ENCODE measurements around the gene SETD1B.
"Not testable (repeated sequence)": the region's sequence is repeated elsewhere in the genome, so short reads cannot be mapped to it uniquely, and the experiment has no call there.

Gene SETD1B

DNA sequence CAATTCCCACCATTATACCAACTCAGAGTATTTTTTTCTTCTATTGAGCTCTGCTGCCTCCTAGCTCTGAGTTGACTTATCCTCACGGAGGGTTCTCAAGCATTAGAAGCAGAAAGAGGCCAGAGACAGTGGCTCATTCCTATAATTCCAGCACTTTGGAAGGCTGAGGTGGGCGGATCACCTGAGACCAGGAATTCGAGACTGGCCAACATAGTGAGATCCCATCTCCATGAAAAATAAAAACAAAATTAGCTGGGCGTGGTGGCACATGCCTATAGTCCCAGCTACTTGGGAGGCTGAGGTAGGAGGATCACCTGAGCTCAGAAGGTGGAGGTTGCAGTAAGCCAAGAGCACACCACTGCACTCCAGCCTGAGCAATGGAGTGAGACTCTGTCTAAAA, 33.9 kb downstream of the SETD1B start:
- Histone ChIP-seq H3K27ac (ENCODE audit: low read depth, low read length) (no peak overlapping the region), H3K27me3 (ENCODE audit: control insufficient read depth in 5 of 5, insufficient read depth in 4 of 5, low read length in 5 of 5) (no peaks in the 10 kb centered on the region), H3K4me3 (ENCODE audit: low read depth in 1 of 5, low read length in 5 of 5) (no peak overlapping the region), H3K9ac (ENCODE audit: low read length in 5 of 5) (no peak overlapping the region), H3K4me1 (ENCODE audit: control insufficient read depth in 5 of 5, insufficient read depth in 5 of 5, low read length in 5 of 5) (peaks cover 0 to 14% (median 13%) of the 10 kb centered on the region in 5 donors), H3K36me3 (ENCODE audit: control insufficient read depth in 5 of 5, insufficient read depth in 5 of 5, low read length in 5 of 5) (no peaks in the 10 kb centered on the region), H3K9me3 (ENCODE audit: control insufficient read depth in 5 of 5, low read length in 5 of 5) (no peaks in the 10 kb centered on the region)

DNA sequence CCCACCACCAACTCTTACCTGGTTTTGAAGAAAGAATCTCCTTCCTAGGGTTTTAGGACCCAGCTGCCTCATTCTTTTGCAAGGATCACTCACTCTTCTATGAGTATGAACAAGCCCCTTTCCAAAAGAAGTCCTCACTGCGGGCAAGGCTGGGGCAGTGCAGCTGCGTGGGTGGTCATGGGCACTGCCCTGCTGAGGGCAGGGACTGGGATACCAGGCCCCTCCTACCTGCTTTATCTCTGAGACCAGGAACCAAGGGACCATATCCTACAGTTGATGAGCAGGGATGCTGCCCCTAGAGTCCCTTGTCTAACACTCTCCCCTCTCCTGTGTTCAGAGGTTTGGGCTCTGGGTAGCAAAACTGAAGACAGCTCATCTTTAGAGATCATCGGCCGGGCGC, 34.3 kb downstream of the SETD1B start:
- Histone ChIP-seq H3K36me3 (ENCODE audit: control insufficient read depth in 5 of 5, insufficient read depth in 5 of 5, low read length in 5 of 5) (no peaks in the 10 kb centered on the region), H3K27me3 (ENCODE audit: control insufficient read depth in 5 of 5, insufficient read depth in 4 of 5, low read length in 5 of 5) (no peaks in the 10 kb centered on the region), H3K27ac (ENCODE audit: low read depth, low read length) (no peak overlapping the region), H3K4me3 (ENCODE audit: low read depth in 1 of 5, low read length in 5 of 5) (no peak overlapping the region), H3K9ac (ENCODE audit: low read length in 5 of 5) (no peak overlapping the region), H3K4me1 (ENCODE audit: control insufficient read depth in 5 of 5, insufficient read depth in 5 of 5, low read length in 5 of 5) (peaks cover 0 to 14% (median 13%) of the 10 kb centered on the region in 5 donors), H3K9me3 (ENCODE audit: control insufficient read depth in 5 of 5, low read length in 5 of 5) (no peaks in the 10 kb centered on the region)

DNA sequence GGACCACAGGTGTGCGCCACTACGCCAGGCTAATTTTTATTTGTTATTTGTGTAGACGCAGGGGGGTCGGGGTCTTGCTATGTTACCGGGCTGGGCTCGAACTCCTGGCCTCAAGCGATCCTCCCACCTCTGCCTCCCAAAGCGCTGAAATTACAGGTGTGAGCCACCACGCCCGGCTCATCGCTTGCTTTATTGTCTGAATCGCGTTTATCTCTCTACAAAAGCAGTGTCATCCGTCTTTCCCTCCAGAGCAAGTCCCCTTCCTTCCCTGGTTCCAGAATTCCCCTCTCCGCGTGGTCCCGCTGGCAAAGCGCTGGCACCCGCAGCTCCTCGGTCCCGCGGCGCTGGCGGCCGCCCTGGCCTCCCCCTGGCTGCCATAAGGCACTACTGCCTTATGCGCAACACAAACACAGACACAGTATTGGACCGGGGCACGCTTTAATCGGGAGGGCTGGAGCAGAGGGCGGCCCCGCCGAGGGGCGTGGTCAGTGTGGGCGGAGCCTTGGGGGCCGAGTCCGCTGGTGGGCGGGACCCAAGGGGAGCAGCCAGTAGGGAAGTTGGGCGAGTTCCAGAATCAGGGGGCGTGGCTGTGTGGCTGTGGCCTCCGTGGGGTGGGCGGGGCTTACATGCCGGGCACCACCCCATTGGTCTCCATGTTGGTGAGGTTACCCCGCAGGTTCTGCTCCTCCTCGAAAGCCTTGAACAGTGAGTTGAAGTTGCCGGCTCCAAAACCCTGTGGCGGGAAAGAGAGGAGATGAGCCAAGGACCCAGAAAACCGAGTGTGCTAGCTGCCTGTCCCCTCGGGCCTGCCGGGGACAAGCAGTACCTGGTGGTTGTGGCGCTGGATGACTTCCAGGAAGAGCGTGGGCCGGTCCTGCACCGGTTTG, 35.5 kb downstream of the SETD1B start:
- peaks cover 0 to 14% (median 13%) of the 10 kb centered on the region in 5 donors for H3K4me1 ChIP-seq (ENCODE audit: control insufficient read depth in 5 of 5, insufficient read depth in 5 of 5, low read length in 5 of 5)
- H3K9ac ChIP-seq (ENCODE audit: low read length in 5 of 5), result peak overlapping the region in 4 of 5 donors; percentile 68 to 82 (median 78)
- no peaks in the 10 kb centered on the region for H3K9me3 ChIP-seq (ENCODE audit: control insufficient read depth in 5 of 5, low read length in 5 of 5)
- H3K27me3 ChIP-seq (ENCODE audit: control insufficient read depth in 5 of 5, insufficient read depth in 4 of 5, low read length in 5 of 5), result no peaks in the 10 kb centered on the region
- no peaks in the 10 kb centered on the region for H3K36me3 ChIP-seq (ENCODE audit: control insufficient read depth in 5 of 5, insufficient read depth in 5 of 5, low read length in 5 of 5)
- no peak overlapping the region for H3K27ac ChIP-seq (ENCODE audit: low read depth, low read length)
- peak overlapping the region; percentile 86 to 94 (median 87) for H3K4me3 ChIP-seq (ENCODE audit: low read depth in 1 of 5, low read length in 5 of 5)

DNA sequence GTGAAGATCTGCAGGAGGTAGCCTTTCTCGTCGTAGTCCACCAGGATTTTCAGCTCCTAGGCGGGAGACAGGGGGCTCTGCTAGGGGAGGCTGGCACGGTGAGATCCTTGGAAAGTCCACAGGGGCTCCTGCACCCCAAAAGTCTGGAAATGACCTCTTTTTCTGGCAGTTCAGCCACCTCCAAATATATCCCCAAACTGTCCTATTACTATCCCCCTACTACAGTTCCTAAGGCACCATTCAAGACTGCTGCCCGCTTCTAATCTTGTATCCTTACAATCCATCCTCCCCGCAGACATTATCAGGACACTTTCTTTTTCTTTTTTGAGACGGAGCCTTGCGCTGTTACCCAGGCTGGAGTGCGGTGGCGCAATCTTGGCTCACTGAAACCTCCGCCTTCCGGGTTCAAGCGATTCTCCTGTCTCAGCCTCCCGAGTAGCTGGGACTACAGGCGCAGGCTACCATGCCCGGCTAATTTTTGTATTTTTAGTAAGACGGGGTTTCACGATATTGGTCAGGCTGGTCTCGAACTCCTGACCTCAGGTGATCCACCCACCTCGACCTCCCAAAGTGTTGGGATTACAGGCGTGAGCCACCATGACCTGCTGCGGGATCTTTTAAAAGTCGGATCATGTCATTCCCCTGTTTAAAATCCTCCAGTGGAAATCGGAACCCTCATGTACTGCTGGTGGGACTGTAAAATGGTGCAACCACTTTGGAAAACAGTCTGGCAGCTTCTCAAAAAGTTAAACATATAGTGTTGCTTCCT, 36.4 kb downstream of the SETD1B start:
- Histone ChIP-seq H3K4me3 (ENCODE audit: low read depth in 1 of 5, low read length in 5 of 5) (peak overlapping the region; percentile 86 to 94 (median 87)), H3K27ac (ENCODE audit: low read depth, low read length) (no peak overlapping the region)

GRCh38 chr12:121843236-121843982, 39.6 kb downstream of the SETD1B start:
- Histone ChIP-seq H3K27ac (ENCODE audit: low read depth, low read length) (no peak overlapping the region), H3K4me3 (ENCODE audit: low read depth in 1 of 5, low read length in 5 of 5) (no peak overlapping the region), H3K9me3 (ENCODE audit: control insufficient read depth in 5 of 5, low read length in 5 of 5) (no peaks in the 10 kb centered on the region), H3K4me1 (ENCODE audit: control insufficient read depth in 5 of 5, insufficient read depth in 5 of 5, low read length in 5 of 5) (peaks cover 0 to 14% (median 13%) of the 10 kb centered on the region in 5 donors), H3K27me3 (ENCODE audit: control insufficient read depth in 5 of 5, insufficient read depth in 4 of 5, low read length in 5 of 5) (no peaks in the 10 kb centered on the region), H3K36me3 (ENCODE audit: control insufficient read depth in 5 of 5, insufficient read depth in 5 of 5, low read length in 5 of 5) (no peaks in the 10 kb centered on the region), H3K9ac (ENCODE audit: low read length in 5 of 5) (no peak overlapping the region)

More for the DNA sequence above, 36.4 kb downstream of the SETD1B start:
- peak overlapping the region in 4 of 5 donors; percentile 68 to 82 (median 74) for H3K9ac ChIP-seq (ENCODE audit: low read length in 5 of 5)
- no peaks in the 10 kb centered on the region for H3K36me3 ChIP-seq (ENCODE audit: control insufficient read depth in 5 of 5, insufficient read depth in 5 of 5, low read length in 5 of 5)
- H3K9me3 ChIP-seq (ENCODE audit: control insufficient read depth in 5 of 5, low read length in 5 of 5), result no peaks in the 10 kb centered on the region
- peaks cover 0 to 14% (median 13%) of the 10 kb centered on the region in 5 donors for H3K4me1 ChIP-seq (ENCODE audit: control insufficient read depth in 5 of 5, insufficient read depth in 5 of 5, low read length in 5 of 5)
- H3K27me3 ChIP-seq (ENCODE audit: control insufficient read depth in 5 of 5, insufficient read depth in 4 of 5, low read length in 5 of 5), result no peaks in the 10 kb centered on the region

DNA sequence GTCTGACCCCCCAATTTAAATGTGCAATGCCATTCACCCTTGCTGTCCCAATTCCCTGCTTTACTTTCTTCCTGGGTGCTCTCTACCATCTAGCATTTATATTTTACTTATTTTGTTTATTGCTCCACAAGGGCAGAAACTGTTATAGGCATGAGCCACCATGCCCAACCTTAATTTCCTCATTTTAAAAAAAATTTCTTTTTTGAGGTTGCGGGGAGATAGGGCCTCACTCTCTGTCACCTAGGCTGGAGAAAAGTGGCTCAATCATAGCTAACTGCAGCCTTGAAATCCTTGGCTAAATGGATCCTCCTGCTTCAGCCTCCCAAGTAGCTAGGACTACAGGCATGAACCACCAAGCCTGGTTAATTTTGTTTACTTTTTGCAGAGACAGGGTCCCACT, 41.9 kb downstream of the SETD1B start:
- Histone ChIP-seq H3K27me3 (ENCODE audit: control insufficient read depth in 5 of 5, insufficient read depth in 4 of 5, low read length in 5 of 5) (no peaks in the 10 kb centered on the region), H3K4me1 (ENCODE audit: control insufficient read depth in 5 of 5, insufficient read depth in 5 of 5, low read length in 5 of 5) (no peaks in the 10 kb centered on the region), H3K9ac (ENCODE audit: low read length in 5 of 5) (no peak overlapping the region), H3K27ac (ENCODE audit: low read depth, low read length) (no peak overlapping the region), H3K36me3 (ENCODE audit: control insufficient read depth in 5 of 5, insufficient read depth in 5 of 5, low read length in 5 of 5) (no peaks in the 10 kb centered on the region), H3K4me3 (ENCODE audit: low read depth in 1 of 5, low read length in 5 of 5) (no peak overlapping the region), H3K9me3 (ENCODE audit: control insufficient read depth in 5 of 5, low read length in 5 of 5) (no peaks in the 10 kb centered on the region)

- no peaks in the 10 kb centered on the region for H3K4me1 ChIP-seq (ENCODE audit: control insufficient read depth in 5 of 5, insufficient read depth in 5 of 5, low read length in 5 of 5)
- no peaks in the 10 kb centered on the region for H3K9me3 ChIP-seq (ENCODE audit: control insufficient read depth in 5 of 5, low read length in 5 of 5)
- no peaks in the 10 kb centered on the region for H3K27me3 ChIP-seq (ENCODE audit: control insufficient read depth in 5 of 5, insufficient read depth in 4 of 5, low read length in 5 of 5)
- no peak overlapping the region for H3K9ac ChIP-seq (ENCODE audit: low read length in 5 of 5)
- no peak overlapping the region for H3K27ac ChIP-seq (ENCODE audit: low read depth, low read length)
- H3K36me3 ChIP-seq (ENCODE audit: control insufficient read depth in 5 of 5, insufficient read depth in 5 of 5, low read length in 5 of 5), result no peaks in the 10 kb centered on the region
- H3K4me3 ChIP-seq (ENCODE audit: low read depth in 1 of 5, low read length in 5 of 5), result no peak overlapping the region
These were observed 45.4 kb downstream of the SETD1B start for GRCh38 chr12:121849211-121849610.

DNA sequence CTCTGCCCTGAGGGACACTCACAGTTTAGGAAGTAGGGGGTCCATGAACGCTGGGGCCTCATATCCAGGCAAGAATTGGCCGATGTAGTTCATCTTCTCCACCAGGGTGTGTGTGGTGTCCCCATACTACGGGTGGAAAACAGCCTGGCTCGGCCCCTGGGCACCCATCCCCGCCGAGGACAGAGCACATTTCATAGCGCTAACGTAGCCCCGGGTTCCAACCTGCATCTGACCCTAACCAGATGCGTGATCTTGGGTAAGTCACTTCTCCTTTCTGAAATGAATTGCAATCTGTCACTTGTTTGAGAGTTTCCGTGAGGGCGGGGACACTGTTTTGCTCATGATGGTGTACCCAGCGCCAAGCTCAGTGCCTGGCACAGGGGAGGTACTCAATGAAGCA, 45.9 kb downstream of the SETD1B start:
- no peaks in the 10 kb centered on the region for H3K4me1 ChIP-seq (ENCODE audit: control insufficient read depth in 5 of 5, insufficient read depth in 5 of 5, low read length in 5 of 5)
- H3K27me3 ChIP-seq (ENCODE audit: control insufficient read depth in 5 of 5, insufficient read depth in 4 of 5, low read length in 5 of 5), result peaks cover 0 to 4% (median 0%) of the 10 kb centered on the region in 5 donors
- no peaks in the 10 kb centered on the region for H3K36me3 ChIP-seq (ENCODE audit: control insufficient read depth in 5 of 5, insufficient read depth in 5 of 5, low read length in 5 of 5)
- no peak overlapping the region for H3K9ac ChIP-seq (ENCODE audit: low read length in 5 of 5)
- no peak overlapping the region for H3K27ac ChIP-seq (ENCODE audit: low read depth, low read length)
- H3K4me3 ChIP-seq (ENCODE audit: low read depth in 1 of 5, low read length in 5 of 5), result no peak overlapping the region
- no peaks in the 10 kb centered on the region for H3K9me3 ChIP-seq (ENCODE audit: control insufficient read depth in 5 of 5, low read length in 5 of 5)

DNA sequence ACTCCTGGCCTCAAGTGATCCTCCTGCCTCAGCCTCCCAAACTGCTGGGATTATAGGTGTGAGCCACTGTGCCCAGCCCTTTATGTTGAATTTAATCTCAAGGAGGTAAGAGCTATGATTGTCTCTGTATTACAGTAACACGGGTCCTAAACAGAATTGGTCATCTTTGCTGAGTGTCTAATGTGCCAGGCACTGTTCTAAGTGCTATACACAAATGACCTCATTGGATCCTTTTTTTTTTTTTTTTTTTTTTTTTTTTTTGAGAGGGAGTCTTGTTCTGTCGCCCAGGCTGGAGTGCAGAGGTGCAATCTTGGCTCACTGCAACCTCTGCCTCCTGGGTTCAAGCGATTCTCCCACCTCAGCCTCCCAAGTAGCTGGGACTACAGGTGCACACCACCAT, 48.6 kb downstream of the SETD1B start:
- H3K9ac ChIP-seq (ENCODE audit: low read length in 5 of 5); H3K9me3 ChIP-seq (ENCODE audit: control insufficient read depth in 5 of 5, low read length in 5 of 5); H3K36me3 ChIP-seq (ENCODE audit: control insufficient read depth in 5 of 5, insufficient read depth in 5 of 5, low read length in 5 of 5); H3K4me1 ChIP-seq (ENCODE audit: control insufficient read depth in 5 of 5, insufficient read depth in 5 of 5, low read length in 5 of 5); H3K27ac ChIP-seq (ENCODE audit: low read depth, low read length); H3K4me3 ChIP-seq (ENCODE audit: low read depth in 1 of 5, low read length in 5 of 5); H3K27me3 ChIP-seq (ENCODE audit: control insufficient read depth in 5 of 5, insufficient read depth in 4 of 5, low read length in 5 of 5): not testable (repeated sequence)

Measured in subcutaneous abdominal adipose tissue (tissue), 5 donors.